Parathyroid adenoma (tissue), 2 donors: ENCODE measurements around the gene PTPRZ1.

Experiments
- H2AFZ ChIP-seq: fragments of 300-600 bp; sonication (generic); one replicate; pipeline ENCODE4 v1.7.0; 2017; ENCODE audit warnings: antibody characterized with exemption, mild to moderate bottlenecking
- H3K27ac ChIP-seq: fragments of 300-600 bp; sonication (generic); one replicate; pipeline ENCODE4 v1.7.0; 2017
- H3K27me3 ChIP-seq: fragments of 300-600 bp; sonication (generic); one replicate; pipeline ENCODE4 v1.7.0; 2017; ENCODE audit warnings: low read length; ENCODE audit not compliant: control insufficient read depth, insufficient read depth
- H3K36me3 ChIP-seq: fragments of 300-600 bp; sonication (generic); one replicate; pipeline ENCODE4 v1.7.0; 2017; ENCODE audit warnings: low read length; ENCODE audit not compliant: control insufficient read depth, insufficient read depth
- H3K4me1 ChIP-seq: fragments of 300-600 bp; sonication (generic); one replicate; pipeline ENCODE4 v1.7.0; 2017; ENCODE audit warnings: control low read depth
- H3K4me2 ChIP-seq: fragments of 300-600 bp; sonication (generic); one replicate; pipeline ENCODE4 v1.7.0; 2017; ENCODE audit warnings: low read length
- H3K4me3 ChIP-seq: fragments of 300-600 bp; sonication (generic); one replicate; pipeline ENCODE4 v1.7.0; 2017; ENCODE audit warnings: low read depth, low read length
- H3K79me2 ChIP-seq: fragments of 300-600 bp; sonication (generic); one replicate; pipeline ENCODE4 v1.7.0; 2017; ENCODE audit warnings: control low read depth
- H3K9ac ChIP-seq: fragments of 300-600 bp; sonication (generic); one replicate; pipeline ENCODE4 v1.7.0; 2017; ENCODE audit warnings: mild to moderate bottlenecking
- H3K9me3 ChIP-seq: fragments of 300-600 bp; sonication (generic); one replicate; pipeline ENCODE4 v1.7.0; 2017; ENCODE audit warnings: low read length; ENCODE audit not compliant: control insufficient read depth
- CTCF ChIP-seq: fragments of 300-600 bp; sonication (generic); IDR thresholded peaks from one replicate; pipeline ENCODE4 v1.7.0; 2017; ENCODE audit warnings: antibody characterized with exemption, mild to moderate bottlenecking
- donor health status: primary hyperparathyroidism.

PTPRZ1 gene

GRCh38 chr7:122064971-122065370 lies 192.0 kb downstream of the PTPRZ1 start:
- Histone ChIP-seq H3K27me3 (no peaks in the 10 kb centered on the region), H3K4me3 (no peak overlapping the region), H2AFZ (no peak overlapping the region), H3K4me2 (no peak overlapping the region), H3K27ac (no peak overlapping the region), H3K36me3 (no peaks in the 10 kb centered on the region), H3K79me2 (no peaks in the 10 kb centered on the region), H3K4me1 (no peaks in the 10 kb centered on the region), H3K9ac (no peak overlapping the region), H3K9me3 (no peaks in the 10 kb centered on the region)
- no peak for TF ChIP-seq CTCF

- Histone ChIP-seq H3K9ac (no peak overlapping the region), H3K4me2 (no peak overlapping the region), H3K27ac (no peak overlapping the region), H3K27me3 (no peaks in the 10 kb centered on the region), H3K9me3 (no peaks in the 10 kb centered on the region), H3K36me3 (no peaks in the 10 kb centered on the region), H3K79me2 (no peaks in the 10 kb centered on the region), H3K4me3 (no peak overlapping the region), H2AFZ (no peak overlapping the region), H3K4me1 (no peaks in the 10 kb centered on the region)
- no peak for TF ChIP-seq CTCF
These were observed 194.1 kb downstream of the PTPRZ1 start for GRCh38 chr7:122067077-122067476.

GRCh38 chr7:122068046-122068445 lies 195.1 kb downstream of the PTPRZ1 start:
- Histone ChIP-seq H3K9ac (no peak overlapping the region), H3K4me1 (no peaks in the 10 kb centered on the region), H3K4me3 (no peak overlapping the region), H3K4me2 (no peak overlapping the region), H3K9me3 (no peaks in the 10 kb centered on the region), H2AFZ (no peak overlapping the region), H3K27ac (no peak overlapping the region), H3K36me3 (no peaks in the 10 kb centered on the region), H3K79me2 (no peaks in the 10 kb centered on the region), H3K27me3 (no peaks in the 10 kb centered on the region)
- TF ChIP-seq CTCF = no peak

GRCh38 chr7:122068999-122069398 lies 196.0 kb downstream of the PTPRZ1 start:
- H3K36me3 ChIP-seq = no peaks in the 10 kb centered on the region
- H3K9ac ChIP-seq = no peak overlapping the region
- no peak overlapping the region for H3K27ac ChIP-seq
- H3K4me2 ChIP-seq = no peak overlapping the region
- no peaks in the 10 kb centered on the region for H3K9me3 ChIP-seq
- no peaks in the 10 kb centered on the region for H3K79me2 ChIP-seq
- no peaks in the 10 kb centered on the region for H3K4me1 ChIP-seq
- TF ChIP-seq CTCF = no peak
- no peak overlapping the region for H2AFZ ChIP-seq
- H3K27me3 ChIP-seq = no peaks in the 10 kb centered on the region
- H3K4me3 ChIP-seq = no peak overlapping the region

- no peaks in the 10 kb centered on the region for H3K9me3 ChIP-seq
- H3K27ac ChIP-seq = no peak overlapping the region
- H3K4me2 ChIP-seq = no peak overlapping the region
- no peaks in the 10 kb centered on the region for H3K4me1 ChIP-seq
- no peaks in the 10 kb centered on the region for H3K36me3 ChIP-seq
- H2AFZ ChIP-seq = no peak overlapping the region
- no peaks in the 10 kb centered on the region for H3K79me2 ChIP-seq
- H3K27me3 ChIP-seq = no peaks in the 10 kb centered on the region
- TF ChIP-seq CTCF = no peak
- H3K9ac ChIP-seq = no peak overlapping the region
- H3K4me3 ChIP-seq = no peak overlapping the region
These were observed 197.1 kb downstream of the PTPRZ1 start for GRCh38 chr7:122070062-122070461.
